HG02623 (cell line): ENCODE measurements around the gene MSRB1.
"Not testable (repeated sequence)": the region's sequence is repeated elsewhere in the genome, so short reads cannot be mapped to it uniquely, and the experiment has no call there.

Experiments
- ATAC-seq: cut with Tn5 transposase; IDR thresholded peaks from one replicate; pipeline ENCODE4 v1.9.1; 2021; ENCODE audit warnings: moderate library complexity; ENCODE audit not compliant: unreplicated experiment

The MSRB1 gene

GRCh38 chr16:1903845-1904840 lies 38.9 kb downstream of the MSRB1 start:
- ATAC-seq, result no peak

- no peak for ATAC-seq
Measured at GRCh38 chr16:1903220-1903574, 39.8 kb downstream of the MSRB1 start.

GRCh38 chr16:1902547-1903219 lies 40.3 kb downstream of the MSRB1 start:
- no peak for ATAC-seq

DNA sequence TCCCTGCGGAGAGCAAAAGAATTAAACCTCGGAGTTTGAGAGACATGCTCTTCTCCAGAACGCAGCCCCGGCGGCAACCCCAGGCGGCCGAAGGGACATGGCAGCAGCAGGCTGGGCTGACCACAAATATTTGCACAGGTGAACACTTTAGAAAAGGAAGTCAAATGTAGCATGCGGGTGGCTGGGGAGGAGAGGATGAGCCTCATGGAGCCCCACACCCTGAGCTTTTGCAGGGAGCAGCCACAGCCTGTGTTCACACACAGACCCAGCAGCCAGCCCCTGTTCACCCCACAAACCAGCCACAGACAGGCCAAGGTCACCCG lies 42.6 kb downstream of the MSRB1 start:
- ATAC-seq, result no peak

DNA sequence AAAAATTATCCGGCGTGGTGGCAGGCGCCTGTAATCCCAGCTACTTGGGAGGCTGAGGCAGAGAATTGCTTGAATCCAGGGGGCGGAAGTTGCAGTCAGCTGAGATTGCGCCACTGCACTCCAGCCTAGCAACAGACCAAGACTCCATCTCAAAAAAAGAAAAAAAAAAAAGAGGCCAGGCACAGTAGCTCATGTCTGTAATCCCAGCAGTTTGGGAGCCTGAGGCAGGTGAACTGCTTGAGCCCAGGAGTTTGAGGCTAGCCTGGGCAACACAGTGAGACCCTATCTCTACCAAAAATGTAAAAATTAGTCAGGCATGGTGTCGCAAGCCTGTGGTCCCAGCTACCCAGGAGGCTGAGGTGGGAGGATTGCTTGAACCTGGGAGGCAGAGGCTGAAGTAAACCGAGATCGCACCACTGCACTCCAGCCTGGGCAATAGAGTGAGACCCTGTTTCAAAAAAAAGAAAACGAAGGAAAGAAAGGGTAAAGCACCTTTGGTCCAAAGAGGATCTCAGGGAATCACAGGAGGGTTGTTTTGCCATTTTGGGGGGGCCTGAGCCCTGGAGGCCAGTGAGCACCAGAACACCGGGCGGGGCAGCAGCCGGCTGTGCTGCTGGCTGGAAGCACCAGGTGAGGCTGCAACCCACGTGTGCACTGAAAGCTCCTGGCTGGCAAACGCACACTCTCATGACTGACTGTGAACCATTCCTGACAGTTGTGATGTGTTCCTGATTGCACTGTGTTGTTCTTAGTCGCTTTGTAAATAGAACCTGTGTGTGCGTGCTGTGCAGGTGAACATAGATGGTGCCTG lies 43.2 kb downstream of the MSRB1 start:
- no peak for ATAC-seq

DNA sequence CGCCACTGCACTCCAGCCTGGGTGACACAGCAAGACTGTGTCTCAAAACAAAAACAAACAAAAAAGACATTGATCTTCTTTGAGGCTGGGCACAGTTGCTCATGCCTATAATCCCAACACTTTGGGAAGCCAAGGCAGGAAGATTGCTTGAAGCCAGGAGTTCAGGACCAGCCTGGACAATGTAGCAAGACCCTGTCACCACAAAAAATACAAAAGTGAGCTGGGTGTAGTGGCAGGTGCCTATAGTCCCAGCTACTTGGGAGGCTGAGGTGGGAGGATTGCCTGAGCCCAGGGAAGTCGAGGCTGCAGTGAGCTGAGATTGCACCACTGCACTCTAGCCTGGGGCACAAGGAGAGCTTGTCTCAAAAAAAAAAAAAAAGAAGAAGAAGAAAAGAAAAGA lies 45.3 kb downstream of the MSRB1 start:
- not testable (repeated sequence) for ATAC-seq

DNA sequence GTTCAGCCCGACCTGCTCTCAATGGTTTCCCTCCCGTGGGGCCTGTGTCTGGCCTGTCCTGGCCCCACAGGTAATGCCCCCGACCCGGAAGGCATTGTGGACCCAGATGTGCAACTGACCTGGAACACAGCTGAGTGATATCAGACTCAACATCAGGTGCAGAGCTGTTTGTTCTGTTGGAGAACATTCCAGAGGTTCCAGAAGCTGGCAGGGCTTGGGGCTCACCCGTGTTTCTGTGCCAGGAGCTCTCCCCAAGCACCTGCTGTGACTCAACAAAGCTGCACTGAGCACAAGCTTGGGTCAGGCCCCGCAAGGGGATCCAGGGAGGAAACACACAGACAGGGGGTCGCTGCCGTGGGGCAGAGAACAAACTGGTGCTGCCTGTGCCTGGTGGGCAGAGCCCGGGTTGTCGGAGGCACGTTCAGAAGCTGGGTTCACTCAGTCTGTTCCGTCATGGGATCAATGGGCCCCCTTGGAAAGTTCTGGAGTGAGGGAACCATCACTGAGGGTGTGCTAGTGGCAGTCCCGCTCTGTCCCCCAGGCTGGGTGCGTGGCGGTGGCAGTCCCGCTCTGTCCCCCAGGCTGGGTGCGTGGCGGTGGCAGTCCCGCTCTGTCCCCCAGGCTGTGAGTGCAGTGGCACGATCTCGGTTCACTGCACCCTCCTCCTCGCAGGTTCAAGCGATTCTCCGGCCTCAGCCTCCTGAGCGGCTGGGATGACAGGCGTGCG lies 46.9 kb downstream of the MSRB1 start:
- no peak for ATAC-seq

DNA sequence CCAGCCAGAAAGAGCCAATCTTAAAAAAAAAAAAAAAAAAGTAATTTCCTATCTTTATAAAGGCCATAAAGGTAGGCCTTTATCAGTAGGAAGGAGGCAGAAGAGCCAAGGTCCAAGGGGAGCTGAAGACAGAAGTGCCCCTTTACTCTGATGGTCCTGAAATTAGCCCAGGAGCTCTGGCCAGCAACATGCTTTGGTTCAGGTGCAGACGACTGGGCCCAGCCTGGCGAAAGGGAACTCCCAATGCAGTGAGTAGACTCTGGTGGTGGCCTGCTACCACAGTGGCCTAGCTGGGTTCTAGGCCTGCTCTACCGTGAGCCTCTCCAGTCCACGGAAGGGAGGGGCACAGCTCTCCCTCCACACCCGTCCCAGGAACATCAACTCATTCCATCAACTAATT lies 47.9 kb downstream of the MSRB1 start:
- ATAC-seq, result no peak

DNA sequence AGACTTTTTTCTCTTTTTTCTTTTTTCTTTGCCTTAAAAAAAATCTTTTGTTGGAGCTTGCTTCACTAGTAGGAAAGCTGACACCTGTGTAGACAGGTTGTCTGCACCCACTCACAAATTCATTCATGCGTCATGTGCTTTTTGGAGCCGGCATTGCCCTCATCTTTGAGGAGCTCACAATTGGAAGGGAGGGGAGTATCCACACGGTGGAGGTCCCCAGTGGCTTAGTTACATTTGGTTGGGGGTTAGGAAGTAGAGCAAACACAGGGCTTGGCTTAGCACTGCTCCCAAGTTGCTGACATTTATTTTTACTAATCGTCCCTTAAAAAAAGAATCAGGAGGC lies 52.3 kb downstream of the MSRB1 start:
- ATAC-seq, result no peak

DNA sequence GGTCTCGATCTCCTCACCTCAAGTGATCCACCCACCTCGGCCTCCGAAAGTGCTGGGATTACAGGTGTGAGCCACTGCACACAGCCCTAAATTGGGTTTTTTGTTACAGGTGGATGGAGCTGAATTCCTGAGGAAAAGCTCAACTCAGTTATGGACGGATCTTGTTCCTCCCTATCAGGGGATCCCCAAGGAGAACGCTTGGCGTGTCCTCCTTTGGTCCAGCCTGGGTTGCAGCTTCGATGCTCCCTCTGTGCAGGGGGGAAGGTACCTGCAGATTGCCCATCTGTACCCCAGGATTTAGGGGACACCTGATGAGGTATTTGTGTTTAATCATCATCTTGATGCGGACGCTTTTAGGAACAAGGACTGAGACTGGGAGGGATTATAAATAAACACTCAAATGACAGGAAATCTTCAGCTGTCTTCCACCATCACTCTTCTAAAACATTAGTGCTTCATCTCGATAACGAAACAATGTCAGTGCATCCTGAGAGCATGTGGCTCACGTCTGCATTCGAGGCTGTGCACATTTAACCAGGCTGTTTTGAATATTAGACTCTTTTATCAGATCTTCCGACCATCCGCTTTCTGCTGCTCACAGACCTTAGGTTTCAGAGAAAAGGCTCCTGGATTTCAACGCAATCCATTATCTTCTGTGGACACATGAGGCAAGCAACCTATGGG lies 52.8 kb downstream of the MSRB1 start:
- ATAC-seq, result no peak
